Gastroesophageal sphincter (tissue), 3 donors: ENCODE data around the gene SURF4.

ENCODE experiments used
- CTCF ChIP-seq, 4 experiments: fragments of 200-600 bp in 2 of 4; fragments of 450-650 bp in 2 of 4; sonication (generic) in 1 of 4; IDR thresholded peaks; one replicate each; pipeline ENCODE4 v1.5.1; 2017 to 2019; ENCODE audit warnings: antibody characterized with exemption in 4 of 4, mild to moderate bottlenecking in 2 of 4, moderate library complexity in 2 of 4
- EP300 ChIP-seq: sonication (generic); formaldehyde crosslinking; IDR thresholded peaks from one replicate; pipeline ENCODE4 v1.6.1; 2017; ENCODE audit warnings: antibody characterized with exemption, mild to moderate bottlenecking
- POLR2A ChIP-seq, 2 donors: fragments of 450-650 bp; IDR thresholded peaks; one replicate each; pipeline ENCODE4 v1.6.1; 2017; ENCODE audit warnings: antibody characterized with exemption in 2 of 2, mild to moderate bottlenecking in 2 of 2, moderate library complexity in 1 of 2
- POLR2AphosphoS5 ChIP-seq: sonication (generic); formaldehyde crosslinking; IDR thresholded peaks from one replicate; pipeline ENCODE4 v1.6.1; 2017; ENCODE audit warnings: antibody characterized with exemption

- no peak for TF ChIP-seq CTCF (IDR thresholded peaks at IDR 0.05)
- TF ChIP-seq EP300: no peak
- no peak for TF ChIP-seq POLR2A (IDR thresholded peaks at IDR 0.05)
- TF ChIP-seq POLR2AphosphoS5: no peak
Measured at GRCh38 chr9:133341369-133342068, 34.3 kb downstream of the SURF4 start.
